LNCAP (cell line): ENCODE results near the gene HMX1.

Experiments
- CTCF ChIP-seq: fragments of 450-650 bp; IDR thresholded peaks from 2 replicates; pipeline ENCODE4 v1.5.1; 2017; ENCODE audit warnings: mild to moderate bottlenecking

The HMX1 gene

GRCh38 chr4:8882239-8882638, 10.6 kb upstream of the HMX1 start:
- TF ChIP-seq CTCF, result no peak

GRCh38 chr4:8880851-8881250, 9.2 kb upstream of the HMX1 start:
- no peak for TF ChIP-seq CTCF

GRCh38 chr4:8879574-8879973, 7.9 kb upstream of the HMX1 start:
- TF ChIP-seq CTCF, result no peak

- no peak for TF ChIP-seq CTCF
Observed at GRCh38 chr4:8878421-8878820, 6.8 kb upstream of the HMX1 start.

- TF ChIP-seq CTCF, result no peak
Observed at GRCh38 chr4:8877780-8878040, 6.1 kb upstream of the HMX1 start.

- TF ChIP-seq CTCF, result no peak
Observed at GRCh38 chr4:8876982-8877779, 5.5 kb upstream of the HMX1 start.

- no peak for TF ChIP-seq CTCF
Observed at GRCh38 chr4:8874896-8875680, 3.4 kb upstream of the HMX1 start.
